NCI-H526 (cell line): Measurements from ENCODE around the gene PDP2.

Experiments used
- DNase-seq, 2 experiments: peaks; one replicate each; lab custom pipeline; 2025; lab: John Stamatoyannopoulos, UW

Gene PDP2

DNA sequence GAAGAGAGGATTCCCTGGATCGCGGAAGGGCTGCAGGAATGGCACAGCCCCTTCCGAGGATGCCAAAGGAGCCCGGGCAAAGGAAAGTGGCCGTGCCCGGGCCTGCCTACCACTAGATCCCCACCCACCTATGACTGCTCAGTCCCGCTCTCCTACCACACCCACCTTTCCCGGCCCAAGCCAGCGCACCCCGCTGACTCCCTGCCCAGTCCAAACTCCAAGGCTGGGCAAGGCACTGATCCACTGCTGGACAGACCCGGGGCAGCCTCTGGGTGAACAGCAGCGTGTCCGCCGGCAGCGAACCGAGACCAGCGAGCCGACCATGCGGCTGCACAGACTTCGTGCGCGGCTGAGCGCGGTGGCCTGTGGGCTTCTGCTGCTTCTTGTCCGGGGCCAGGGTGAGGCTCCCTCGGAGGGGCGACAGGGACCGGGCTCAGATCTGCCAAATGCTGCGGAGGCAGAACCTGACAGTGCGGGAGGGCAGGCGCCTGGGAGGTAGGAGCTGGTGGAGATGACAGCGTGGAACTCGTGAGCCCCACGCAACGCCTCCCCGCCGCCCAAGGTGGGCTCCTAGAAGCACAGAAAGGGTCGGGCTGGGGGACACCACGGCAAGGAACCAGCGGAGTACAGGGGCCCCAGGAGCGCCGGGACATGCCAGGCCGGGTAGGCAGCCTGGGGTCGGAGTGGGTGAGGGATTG, 55.1 kb downstream of the PDP2 start, which contains the start of gene CES2:
CES2 (plus strand) TSS at position 203 of the 698 bp plus-strand sequence; CDS start at position 323, 120 bp downstream.
- peak in 1 of 2 experiments; percentile 39 for DNase-seq

DNA sequence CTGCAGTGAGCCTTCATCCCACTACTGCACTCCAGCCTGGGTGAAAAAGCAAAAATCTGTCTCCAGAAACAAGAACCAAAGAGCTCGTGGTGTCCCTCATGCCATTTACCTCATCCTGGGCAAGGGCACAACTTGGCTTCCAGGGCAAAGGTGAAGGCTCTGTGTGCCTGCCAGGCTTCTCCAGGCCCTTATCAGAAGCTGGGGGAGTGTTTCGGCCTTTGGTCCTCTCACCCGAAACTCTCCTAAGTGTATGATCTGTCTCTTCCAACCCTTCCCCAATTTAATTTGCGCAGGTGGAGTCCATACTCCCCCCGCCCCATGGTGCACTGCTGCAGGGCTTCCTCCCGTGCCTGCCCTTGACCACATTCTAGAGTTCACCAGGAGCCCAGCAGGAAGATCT, 56.1 kb downstream of the PDP2 start:
- no peak for DNase-seq

DNA sequence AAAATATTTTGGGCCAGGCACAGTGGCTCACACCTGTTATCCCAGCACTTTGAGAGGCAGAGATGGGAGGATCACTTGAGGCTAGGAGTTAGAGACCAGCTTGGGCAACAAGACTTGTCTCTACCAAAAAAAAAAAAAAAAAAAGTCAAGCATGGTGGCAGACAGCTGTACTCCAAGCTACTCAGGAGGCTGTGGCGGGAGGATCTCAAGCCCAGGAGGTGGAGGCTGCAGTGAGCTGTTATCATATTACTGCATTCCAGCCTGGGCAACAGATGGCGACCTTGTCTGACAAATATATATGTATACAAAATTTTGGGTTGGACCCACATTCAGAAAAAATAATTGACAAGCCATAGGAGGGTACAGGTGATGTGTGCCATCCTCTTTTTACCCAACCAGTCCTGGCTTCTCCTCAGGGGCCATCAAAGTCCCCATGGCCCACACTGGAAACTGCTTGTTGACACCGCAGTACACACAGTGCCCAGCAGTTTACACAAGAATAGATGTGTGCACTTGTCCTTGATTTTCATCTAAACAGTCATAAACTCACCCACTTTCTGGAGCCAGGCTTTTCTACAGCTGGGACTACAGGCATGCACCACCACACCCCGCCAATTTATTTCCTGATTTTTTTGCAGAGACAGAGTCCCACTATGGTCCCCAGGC, 56.7 kb downstream of the PDP2 start:
- no peak for DNase-seq

DNA sequence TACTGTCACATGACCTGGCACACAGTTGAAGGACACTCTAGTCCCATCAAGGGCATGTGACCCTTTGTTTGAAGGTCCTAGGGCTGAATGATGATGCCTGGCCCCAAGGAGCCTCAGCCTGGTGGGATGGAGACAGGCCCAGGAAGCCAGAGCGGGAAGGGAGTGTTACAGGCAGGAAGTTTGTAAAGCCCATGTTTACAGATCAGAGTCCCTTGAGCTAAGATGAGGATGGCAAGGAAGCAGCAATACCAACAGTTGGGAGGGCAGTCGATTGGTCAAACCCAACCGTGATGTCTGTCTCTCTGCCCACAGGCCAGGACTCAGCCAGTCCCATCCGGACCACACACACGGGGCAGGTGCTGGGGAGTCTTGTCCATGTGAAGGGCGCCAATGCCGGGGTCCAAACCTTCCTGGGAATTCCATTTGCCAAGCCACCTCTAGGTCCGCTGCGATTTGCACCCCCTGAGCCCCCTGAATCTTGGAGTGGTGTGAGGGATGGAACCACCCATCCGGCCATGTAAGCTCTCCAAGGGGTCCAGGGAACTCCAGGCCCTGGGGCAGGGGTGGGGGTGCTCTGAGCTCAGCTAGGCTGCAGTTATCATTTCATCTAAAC, 57.5 kb downstream of the PDP2 start:
- no peak for DNase-seq

DNA sequence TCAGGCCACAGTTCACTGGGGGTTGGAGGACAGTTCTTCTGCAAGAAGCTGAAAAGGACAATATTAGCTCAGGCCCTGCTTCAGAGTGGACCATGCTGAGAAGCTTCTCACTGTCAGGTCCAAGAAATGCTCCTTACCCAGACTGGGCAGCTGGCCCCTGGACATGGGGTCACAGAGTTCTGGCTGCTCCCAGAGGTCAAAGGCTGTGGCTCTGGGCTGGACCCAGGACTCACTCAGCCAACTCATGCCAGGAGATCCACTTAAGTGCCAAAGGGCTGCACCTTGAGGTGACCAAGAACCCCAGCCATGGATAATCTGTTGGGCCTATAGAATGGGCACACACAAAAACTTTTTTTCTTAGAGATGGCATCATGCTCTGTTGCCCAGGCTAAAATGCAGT, 59.1 kb downstream of the PDP2 start:
- no peak for DNase-seq

DNA sequence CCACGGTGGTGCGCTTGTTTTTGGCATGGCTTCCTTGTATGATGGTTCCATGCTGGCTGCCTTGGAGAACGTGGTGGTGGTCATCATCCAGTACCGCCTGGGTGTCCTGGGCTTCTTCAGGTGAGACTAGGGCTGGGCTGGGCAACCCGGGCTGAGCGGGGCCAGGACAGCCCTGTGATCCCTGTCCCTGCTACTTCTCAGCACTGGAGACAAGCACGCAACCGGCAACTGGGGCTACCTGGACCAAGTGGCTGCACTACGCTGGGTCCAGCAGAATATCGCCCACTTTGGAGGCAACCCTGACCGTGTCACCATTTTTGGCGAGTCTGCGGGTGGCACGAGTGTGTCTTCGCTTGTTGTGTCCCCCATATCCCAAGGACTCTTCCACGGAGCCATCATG, 59.9 kb downstream of the PDP2 start:
- no peak for DNase-seq
